Type B pancreatic cell (in vitro differentiated cells): ENCODE results near the gene CDC42BPB. TPM values are rescaled to one million over a fixed set of nuclear protein-coding genes. Genes with fewer than 3 reads are reported as not detected.

Experiments
- DNase-seq: peaks from one replicate; pipeline ENCODE4 v3.0.0; 2021; ENCODE audit warnings: mixed read lengths; ENCODE audit not compliant: unreplicated experiment; ENCODE audit errors: extremely low spot score
- H3K27ac Mint-ChIP-seq: 2 replicates; pipeline ENCODE4 v1.8.0; 2021; ENCODE audit warnings: mild to moderate bottlenecking, mixed read lengths
- H3K27me3 Mint-ChIP-seq: 2 replicates; pipeline ENCODE4 v1.8.0; 2021; ENCODE audit warnings: mixed read lengths
- H3K36me3 Mint-ChIP-seq: 2 replicates; pipeline ENCODE4 v1.8.0; 2021; ENCODE audit warnings: mixed read lengths
- H3K4me1 Mint-ChIP-seq: one replicate; pipeline ENCODE4 v1.8.0; 2021; ENCODE audit warnings: mixed read lengths; ENCODE audit not compliant: unreplicated experiment
- H3K4me3 Mint-ChIP-seq: 2 replicates; pipeline ENCODE4 v1.8.0; 2021; ENCODE audit warnings: mild to moderate bottlenecking, mixed read lengths
- H3K9me3 Mint-ChIP-seq: 2 replicates; pipeline ENCODE4 v1.8.0; 2021; ENCODE audit warnings: mixed read lengths
- CTCF ChIP-seq: fragments of 200-600 bp; sonication (generic); conservative IDR thresholded peaks from 2 replicates; pipeline ENCODE4 v1.5.0; 2021; ENCODE audit warnings: antibody characterized with exemption, mild to moderate bottlenecking
- total RNA-seq: library from RNA; stranded (reverse); gene quantifications from 2 replicates; pipeline ENCODE4 v1.2.1, GENCODE V29; 2021; ENCODE audit warnings: low replicate concordance

CDC42BPB gene
- total RNA-seq, 1 donor from 2014 or later: 88.6 TPM

- no peaks in the 10 kb centered on the region for H3K27me3 Mint-ChIP-seq
- H3K4me3 Mint-ChIP-seq: no peak overlapping the region
- TF ChIP-seq CTCF: no peak
- H3K4me1 Mint-ChIP-seq: no peaks in the 10 kb centered on the region
- no peaks in the 10 kb centered on the region for H3K9me3 Mint-ChIP-seq
- H3K36me3 Mint-ChIP-seq: peaks cover 14% of the 10 kb centered on the region
- DNase-seq: no peak
- H3K27ac Mint-ChIP-seq: no peak overlapping the region
Measured at GRCh38 chr14:102977475-102977874, 79.9 kb downstream of the CDC42BPB start.

GRCh38 chr14:102975662-102976061 is 81.7 kb downstream of the CDC42BPB start:
- H3K27ac Mint-ChIP-seq: no peak overlapping the region
- H3K4me3 Mint-ChIP-seq: no peak overlapping the region
- no peaks in the 10 kb centered on the region for H3K27me3 Mint-ChIP-seq

GRCh38 chr14:102973706-102974285 is 83.6 kb downstream of the CDC42BPB start:
- Mint-ChIP-seq H3K27ac (no peak overlapping the region), H3K36me3 (peaks cover 19% of the 10 kb centered on the region), H3K27me3 (no peaks in the 10 kb centered on the region), H3K9me3 (no peaks in the 10 kb centered on the region), H3K4me3 (no peak overlapping the region), H3K4me1 (no peaks in the 10 kb centered on the region)
- DNase-seq: no peak
- TF ChIP-seq CTCF: no peak

More at GRCh38 chr14:102975662-102976061, 81.7 kb downstream of the CDC42BPB start:
- Mint-ChIP-seq H3K4me1 (no peaks in the 10 kb centered on the region), H3K9me3 (no peaks in the 10 kb centered on the region), H3K36me3 (peaks cover 19% of the 10 kb centered on the region)
- DNase-seq: no peak
- TF ChIP-seq CTCF: no peak

- no peaks in the 10 kb centered on the region for H3K4me1 Mint-ChIP-seq
- peaks cover 22% of the 10 kb centered on the region for H3K36me3 Mint-ChIP-seq
- no peak overlapping the region for H3K4me3 Mint-ChIP-seq
- DNase-seq: no peak
- TF ChIP-seq CTCF: no peak
- H3K9me3 Mint-ChIP-seq: no peaks in the 10 kb centered on the region
- no peaks in the 10 kb centered on the region for H3K27me3 Mint-ChIP-seq
- H3K27ac Mint-ChIP-seq: no peak overlapping the region
Measured at GRCh38 chr14:102971836-102972606, 85.3 kb downstream of the CDC42BPB start.

GRCh38 chr14:102971314-102971713 is 86.0 kb downstream of the CDC42BPB start:
- no peaks in the 10 kb centered on the region for H3K9me3 Mint-ChIP-seq
- H3K27ac Mint-ChIP-seq: no peak overlapping the region
- no peaks in the 10 kb centered on the region for H3K27me3 Mint-ChIP-seq
- peaks cover 23% of the 10 kb centered on the region for H3K36me3 Mint-ChIP-seq
- no peak for TF ChIP-seq CTCF
- DNase-seq: no peak
- H3K4me3 Mint-ChIP-seq: no peak overlapping the region
- no peaks in the 10 kb centered on the region for H3K4me1 Mint-ChIP-seq
